GM15510 (cell line): Measurements from ENCODE around the gene HAAO.
A peak's percentile ranks its signal among the peaks of the same experiment; 100 is the strongest.

Experiments used
- POLR2A ChIP-seq: IDR thresholded peaks from 3 replicates; pipeline ENCODE4 v1.6.1; 2011; ENCODE audit warnings: borderline replicate concordance; ENCODE audit not compliant: insufficient read length; ENCODE audit errors: extremely low read depth

The HAAO gene

GRCh38 chr2:42792583-42793333, at the start of gene HAAO:
Gene HAAO (minus strand): TSS chr2:42792583. CDS start chr2:42792536, 47 bp downstream.
- TF ChIP-seq POLR2A = peak; percentile 28

- no peak for TF ChIP-seq POLR2A
These were observed 49.0 kb upstream of the HAAO start for GRCh38 chr2:42841344-42841743.

GRCh38 chr2:42840760-42841159, 48.4 kb upstream of the HAAO start:
- TF ChIP-seq POLR2A = no peak

- no peak for TF ChIP-seq POLR2A
These were observed 47.6 kb upstream of the HAAO start for GRCh38 chr2:42839809-42840501.

GRCh38 chr2:42838133-42838532, 45.8 kb upstream of the HAAO start:
- TF ChIP-seq POLR2A = no peak

- no peak for TF ChIP-seq POLR2A
These were observed 43.4 kb upstream of the HAAO start for GRCh38 chr2:42835577-42836371.

GRCh38 chr2:42834161-42834560, 41.8 kb upstream of the HAAO start:
- no peak for TF ChIP-seq POLR2A

- TF ChIP-seq POLR2A = no peak
These were observed 39.9 kb upstream of the HAAO start for GRCh38 chr2:42832289-42832634.

GRCh38 chr2:42830922-42831574, 38.7 kb upstream of the HAAO start:
- TF ChIP-seq POLR2A = no peak

GRCh38 chr2:42829671-42830440, 37.5 kb upstream of the HAAO start:
- TF ChIP-seq POLR2A = no peak

GRCh38 chr2:42828487-42829425, 36.4 kb upstream of the HAAO start:
- TF ChIP-seq POLR2A = no peak

- no peak for TF ChIP-seq POLR2A
These were observed 35.5 kb upstream of the HAAO start for GRCh38 chr2:42827647-42828486.

- no peak for TF ChIP-seq POLR2A
These were observed 33.8 kb upstream of the HAAO start for GRCh38 chr2:42826231-42826630.

- TF ChIP-seq POLR2A = no peak
These were observed 32.0 kb upstream of the HAAO start for GRCh38 chr2:42824454-42824807.
